Measurements from ENCODE around the gene XKR7.

- TF ChIP-seq POLR2A (IDR thresholded peaks at IDR 0.05; ENCODE audit: low read depth, low read length) (no peak), POLR2AphosphoS5 (IDR thresholded peaks at IDR 0.05; ENCODE audit: low read depth, low read length) (no peak), SPI1 (IDR thresholded peaks at IDR 0.05; ENCODE audit: low read depth, low read length) (no peak), TAF1 (IDR thresholded peaks at IDR 0.05; ENCODE audit: low read depth, low read length) (no peak)
Observed at GRCh38 chr20:31966991-31967655, 828 bp upstream of the XKR7 start.

Data from GM12891 (cell line).